SJCRH30 (cell line): ENCODE data around the gene DAAM2. TPM values are rescaled to one million over a fixed set of nuclear protein-coding genes. Genes with fewer than 3 reads are reported as not detected.
A peak's percentile ranks its signal among the peaks of the same experiment; 100 is the strongest.

Experiments
- DNase-seq, 2 experiments: peaks; one replicate each; pipeline ENCODE4 v3.0.0-alpha.2; 2015 to 2020
- H3K27ac ChIP-seq: fragments of 250-450 bp; sonication (Bioruptor Pico); 2 replicates; pipeline ENCODE4 v1.5.1; 2020; ENCODE audit warnings: mild to moderate bottlenecking, moderate library complexity
- H3K27me3 ChIP-seq: fragments of 250-450 bp; sonication (Bioruptor Pico); 2 replicates; pipeline ENCODE4 v1.5.1; 2020; ENCODE audit warnings: mild to moderate bottlenecking, moderate library complexity
- H3K36me3 ChIP-seq: fragments of 250-450 bp; sonication (Bioruptor Pico); 2 replicates; pipeline ENCODE4 v1.5.1; 2020; ENCODE audit warnings: mild to moderate bottlenecking, moderate library complexity
- H3K4me1 ChIP-seq: fragments of 250-450 bp; sonication (Bioruptor Pico); 2 replicates; pipeline ENCODE4 v1.5.1; 2020; ENCODE audit warnings: mild to moderate bottlenecking, moderate library complexity
- H3K4me3 ChIP-seq: fragments of 250-450 bp; sonication (Bioruptor Pico); 2 replicates; pipeline ENCODE4 v1.5.1; 2020; ENCODE audit warnings: mild to moderate bottlenecking, moderate library complexity
- H3K9me3 ChIP-seq: fragments of 250-450 bp; sonication (Bioruptor Pico); replicated peaks from 2 replicates; pipeline ENCODE4 v1.5.1; 2020; ENCODE audit warnings: mild to moderate bottlenecking, moderate library complexity
- total RNA-seq: library from RNA; depleted of rRNA; stranded (reverse); fragments of >200 nt; shearing (Covaris generic); gene quantifications from 2 replicates; pipeline ENCODE4 v1.2.3, GENCODE V29; 2014; rRNA removed

The DAAM2 gene
- 3.5 and 3.6 TPM in 2 replicates for total RNA-seq

DNA sequence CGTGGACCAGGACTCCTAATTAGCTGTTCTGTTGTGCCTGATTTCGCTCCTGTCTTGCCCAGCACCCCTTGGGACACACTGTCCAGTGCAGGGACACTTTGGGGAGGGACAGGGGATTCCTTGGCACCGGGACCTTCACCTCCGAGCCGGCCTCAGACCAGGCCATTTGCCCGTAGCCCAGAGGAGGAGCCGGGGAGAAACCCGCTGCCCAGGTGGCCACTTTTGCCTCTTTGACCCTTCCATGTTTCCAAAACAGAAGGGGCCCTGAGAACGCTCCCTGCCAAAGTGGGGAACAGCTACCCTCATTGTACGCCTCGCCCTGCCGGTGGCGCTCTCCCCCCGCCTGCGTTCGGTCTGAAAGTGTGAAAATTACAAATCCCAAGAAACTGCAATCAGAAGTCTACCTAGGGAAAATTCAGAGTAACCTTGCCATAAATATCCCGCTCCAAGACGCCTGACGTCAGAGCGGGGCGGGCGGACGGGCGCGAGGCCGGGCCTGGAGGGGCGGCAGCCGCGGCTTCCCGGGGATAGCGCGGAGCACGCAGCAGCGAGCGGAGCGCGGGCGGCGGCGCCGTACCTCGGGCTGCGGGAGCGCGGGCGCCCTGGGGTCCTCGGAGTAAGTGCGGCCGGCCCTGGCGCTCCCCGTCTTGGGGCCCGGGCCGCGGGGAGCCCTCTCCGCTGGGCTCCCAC, at the start of gene DAAM2:
DAAM2 (plus strand) TSS at position 527 of the 690 bp plus-strand sequence. CDS start 63,927 bp downstream, outside the sequence.
- H3K4me3 ChIP-seq: peak within 1 kb of the TSS; percentile 56
- H3K4me1 ChIP-seq: no peaks in the 10 kb centered on the region
- no peak within 1 kb of the TSS for H3K27ac ChIP-seq
- H3K27me3 ChIP-seq: peaks cover 8% of the 10 kb centered on the region
- peak; percentile 21 to 34 for DNase-seq
- no peaks in the 10 kb centered on the region for H3K36me3 ChIP-seq
- no peaks in the 10 kb centered on the region for H3K9me3 ChIP-seq

DNA sequence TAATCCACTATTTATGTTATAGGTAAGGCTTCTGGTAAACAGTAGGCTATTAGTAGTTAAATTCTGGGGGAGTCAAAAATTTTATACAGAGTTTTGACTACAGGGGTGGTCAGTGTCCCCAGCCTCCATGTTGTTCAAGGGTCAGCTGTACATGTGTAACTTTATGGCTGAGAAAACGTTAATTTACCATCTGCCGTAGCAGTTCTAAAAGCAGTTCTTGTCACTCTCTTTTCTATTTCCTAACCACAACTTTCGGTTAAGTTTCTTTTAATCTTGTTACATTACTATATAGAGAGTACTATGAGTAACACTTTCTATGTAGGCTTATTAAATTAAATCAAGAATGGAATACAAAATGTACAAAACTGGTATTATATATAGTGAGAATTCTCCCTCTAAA, 45.4 kb upstream of the DAAM2 start:
- Histone ChIP-seq H3K9me3 (no peaks in the 10 kb centered on the region), H3K4me3 (no peak overlapping the region), H3K36me3 (no peaks in the 10 kb centered on the region), H3K27me3 (no peaks in the 10 kb centered on the region; the same call in 1 of the 2 replicates), H3K4me1 (no peaks in the 10 kb centered on the region), H3K27ac (no peak overlapping the region)
- DNase-seq: no peak

DNA sequence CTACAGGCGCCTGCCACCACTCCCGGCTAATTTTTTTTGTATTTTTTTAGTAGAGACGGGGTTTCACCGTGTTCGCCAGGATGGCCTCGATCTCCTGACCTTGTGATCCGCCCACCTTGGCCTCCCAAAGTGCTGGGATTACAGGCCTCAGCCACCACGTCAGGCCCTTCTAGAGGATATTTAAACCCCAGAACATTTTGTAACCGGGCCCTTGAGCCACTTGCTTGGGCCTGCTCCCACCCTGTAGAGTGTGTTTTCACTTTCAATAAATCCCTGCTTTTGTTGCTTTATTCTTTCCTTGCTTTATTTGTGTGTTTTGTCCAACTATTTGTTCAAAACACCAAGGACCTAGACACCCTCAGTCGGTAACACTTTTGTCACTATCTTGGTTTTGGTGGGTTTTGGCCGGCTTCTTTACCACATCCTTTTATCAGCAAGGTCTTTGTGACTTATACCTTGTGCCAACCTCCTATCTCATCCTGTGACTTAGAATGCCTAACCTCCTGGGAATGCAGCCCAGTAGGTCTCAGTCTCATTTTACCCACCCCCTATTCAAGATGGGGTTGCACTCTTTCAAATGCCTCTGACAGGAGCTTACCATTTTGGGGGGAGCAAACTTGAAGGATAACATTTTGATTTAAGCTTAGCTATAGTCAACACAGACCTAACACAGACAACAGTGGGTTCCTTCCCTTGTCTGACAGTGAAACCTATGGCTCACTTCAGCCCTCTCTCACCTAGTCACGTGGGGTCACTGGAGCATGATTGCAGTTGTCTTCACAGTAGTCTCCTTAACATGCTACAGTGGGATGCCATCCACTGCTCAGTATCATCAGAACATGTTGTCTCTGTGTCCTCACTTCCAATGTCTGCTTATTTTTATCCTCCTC, 39.1 kb upstream of the DAAM2 start:
- no peaks in the 10 kb centered on the region; the same call in 1 of the 2 replicates for H3K9me3 ChIP-seq
- no peak overlapping the region for H3K4me3 ChIP-seq
- DNase-seq: no peak
- H3K27ac ChIP-seq: no peak overlapping the region
- H3K36me3 ChIP-seq: no peaks in the 10 kb centered on the region
- no peaks in the 10 kb centered on the region; the same call in none of the 2 replicates for H3K27me3 ChIP-seq
- H3K4me1 ChIP-seq: no peaks in the 10 kb centered on the region

- Histone ChIP-seq H3K9me3 (no peaks in the 10 kb centered on the region; the same call in 1 of the 2 replicates), H3K27me3 (no peaks in the 10 kb centered on the region; the same call in none of the 2 replicates), H3K4me3 (no peak overlapping the region), H3K27ac (no peak overlapping the region), H3K36me3 (no peaks in the 10 kb centered on the region), H3K4me1 (no peaks in the 10 kb centered on the region)
- no peak for DNase-seq
Measured at GRCh38 chr6:39753725-39754045, 38.5 kb upstream of the DAAM2 start.

- no peaks in the 10 kb centered on the region; the same call in none of the 2 replicates for H3K27me3 ChIP-seq
- H3K27ac ChIP-seq: no peak overlapping the region
- H3K4me3 ChIP-seq: no peak overlapping the region
- DNase-seq: no peak
- H3K9me3 ChIP-seq: no peaks in the 10 kb centered on the region; the same call in 1 of the 2 replicates
- no peaks in the 10 kb centered on the region for H3K36me3 ChIP-seq
- H3K4me1 ChIP-seq: no peaks in the 10 kb centered on the region
Measured at GRCh38 chr6:39754514-39755115, 37.6 kb upstream of the DAAM2 start.

GRCh38 chr6:39755231-39755630, 36.9 kb upstream of the DAAM2 start:
- Histone ChIP-seq H3K27me3 (no peaks in the 10 kb centered on the region; the same call in none of the 2 replicates), H3K4me1 (no peaks in the 10 kb centered on the region), H3K27ac (no peak overlapping the region), H3K36me3 (no peaks in the 10 kb centered on the region), H3K9me3 (no peaks in the 10 kb centered on the region; the same call in 1 of the 2 replicates), H3K4me3 (no peak overlapping the region)
- no peak for DNase-seq

DNA sequence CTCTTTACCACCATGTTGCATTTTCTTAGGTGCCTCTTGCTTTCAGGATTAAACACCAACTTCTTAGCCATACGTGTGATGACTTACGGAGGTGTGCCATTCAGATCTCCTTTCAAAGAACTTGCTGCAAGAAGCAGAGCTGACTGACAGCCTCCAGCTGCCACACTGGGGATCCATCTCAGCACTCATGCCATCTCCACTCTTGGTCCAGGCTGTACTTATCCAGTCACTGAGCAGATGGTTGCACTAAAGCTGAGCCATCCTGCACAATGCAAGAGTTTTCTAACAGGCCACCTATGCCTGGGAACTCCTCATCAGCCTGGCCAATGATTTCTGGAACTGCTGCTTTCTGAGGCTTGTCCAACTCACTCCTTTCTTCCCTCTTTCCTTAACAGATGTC, 35.6 kb upstream of the DAAM2 start:
- no peak overlapping the region for H3K27ac ChIP-seq
- DNase-seq: no peak
- H3K36me3 ChIP-seq: no peaks in the 10 kb centered on the region
- H3K4me3 ChIP-seq: no peak overlapping the region
- H3K4me1 ChIP-seq: no peaks in the 10 kb centered on the region
- no peaks in the 10 kb centered on the region; the same call in 1 of the 2 replicates for H3K27me3 ChIP-seq
- H3K9me3 ChIP-seq: no peaks in the 10 kb centered on the region; the same call in 1 of the 2 replicates

GRCh38 chr6:39758905-39759605, 33.1 kb upstream of the DAAM2 start:
- Histone ChIP-seq H3K4me3 (no peak overlapping the region), H3K4me1 (no peaks in the 10 kb centered on the region), H3K36me3 (no peaks in the 10 kb centered on the region), H3K9me3 (no peaks in the 10 kb centered on the region; the same call in 1 of the 2 replicates), H3K27me3 (no peaks in the 10 kb centered on the region; the same call in 1 of the 2 replicates), H3K27ac (no peak overlapping the region)
- no peak for DNase-seq

DNA sequence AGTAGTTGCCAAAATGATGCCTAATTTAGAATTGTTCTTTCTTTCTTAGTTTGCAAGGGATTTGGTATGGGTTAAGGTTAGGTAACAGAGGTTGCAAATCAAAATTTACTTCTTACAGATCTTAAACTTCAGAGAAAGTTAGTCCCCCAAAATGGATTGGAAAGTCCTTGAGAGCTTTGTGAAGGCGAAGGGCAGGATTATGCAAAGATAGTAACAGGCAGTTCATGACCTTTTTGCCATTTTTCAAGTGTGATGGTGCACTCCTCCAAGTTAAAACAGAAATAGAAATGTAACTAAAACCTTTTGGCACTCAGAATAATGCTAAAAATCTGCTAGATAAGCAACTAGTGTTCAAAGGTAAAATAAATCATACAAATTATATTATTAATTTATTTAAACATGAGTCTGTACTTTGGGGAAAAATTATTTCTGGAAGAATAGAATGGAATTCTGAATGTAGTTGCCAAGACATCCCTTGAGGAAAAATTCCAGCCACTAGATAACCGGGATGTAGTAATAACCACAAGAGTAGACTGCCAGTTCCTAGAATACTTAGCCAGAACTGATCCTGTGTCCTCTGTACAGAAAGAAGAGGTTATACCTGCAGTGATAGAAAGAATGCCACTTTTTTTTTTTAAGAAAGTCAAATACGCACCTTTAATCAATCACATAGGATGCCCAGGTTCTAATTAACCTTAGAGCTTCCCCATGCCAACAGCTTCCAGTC, 31.8 kb upstream of the DAAM2 start:
- Histone ChIP-seq H3K4me1 (no peaks in the 10 kb centered on the region), H3K27me3 (no peaks in the 10 kb centered on the region), H3K27ac (no peak overlapping the region), H3K36me3 (no peaks in the 10 kb centered on the region), H3K9me3 (no peaks in the 10 kb centered on the region), H3K4me3 (no peak overlapping the region)
- DNase-seq: no peak

GRCh38 chr6:39765508-39766065, 26.6 kb upstream of the DAAM2 start:
- no peak overlapping the region for H3K27ac ChIP-seq
- H3K4me1 ChIP-seq: peaks cover 4% of the 10 kb centered on the region
- H3K9me3 ChIP-seq: no peaks in the 10 kb centered on the region
- no peaks in the 10 kb centered on the region for H3K36me3 ChIP-seq
- H3K4me3 ChIP-seq: no peak overlapping the region
- no peaks in the 10 kb centered on the region for H3K27me3 ChIP-seq
- no peak for DNase-seq

- Histone ChIP-seq H3K4me3 (no peak overlapping the region), H3K9me3 (no peaks in the 10 kb centered on the region), H3K27ac (no peak overlapping the region), H3K36me3 (no peaks in the 10 kb centered on the region), H3K27me3 (no peaks in the 10 kb centered on the region), H3K4me1 (peaks cover 6% of the 10 kb centered on the region)
- no peak for DNase-seq
Measured at GRCh38 chr6:39769012-39769411, 23.2 kb upstream of the DAAM2 start.

GRCh38 chr6:39770446-39770845, 21.7 kb upstream of the DAAM2 start:
- no peaks in the 10 kb centered on the region for H3K9me3 ChIP-seq
- H3K27me3 ChIP-seq: no peaks in the 10 kb centered on the region
- H3K36me3 ChIP-seq: no peaks in the 10 kb centered on the region
- peak; percentile 73 to 88 for DNase-seq
- H3K4me1 ChIP-seq: peaks cover 6% of the 10 kb centered on the region
- no peak overlapping the region for H3K4me3 ChIP-seq
- H3K27ac ChIP-seq: no peak overlapping the region

DNA sequence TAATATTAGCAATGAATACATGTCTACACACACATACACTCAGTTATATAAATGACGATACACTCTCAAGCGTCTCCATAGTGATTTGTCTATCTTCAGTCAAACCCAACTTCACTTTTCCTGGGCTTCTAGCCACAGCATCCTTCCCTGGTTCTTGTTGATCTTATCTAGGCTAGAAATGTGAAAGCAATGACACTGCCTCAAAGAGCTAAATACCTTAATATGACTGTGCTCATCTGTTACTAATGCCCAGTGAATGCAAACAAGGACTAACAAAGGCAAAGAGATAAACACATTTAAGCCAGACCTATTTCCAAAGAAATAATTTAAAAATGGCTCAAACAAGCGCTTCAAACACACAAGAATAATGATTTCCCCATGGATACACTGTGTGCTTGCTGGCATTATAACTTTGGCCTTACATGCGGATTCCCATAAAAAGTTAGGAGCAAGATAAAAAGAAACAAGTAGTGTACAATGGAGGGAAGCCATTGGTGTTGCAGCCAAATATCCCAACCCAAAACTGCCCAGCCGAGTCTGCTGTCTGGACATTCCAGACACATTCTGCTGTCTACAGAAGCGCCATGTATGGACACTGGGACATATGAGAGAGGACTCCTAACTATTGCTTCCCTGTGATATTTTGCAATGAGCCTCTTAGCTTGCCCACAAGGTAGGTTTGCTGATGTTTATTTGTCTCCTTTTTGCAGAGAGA, 19.5 kb upstream of the DAAM2 start:
- Histone ChIP-seq H3K27me3 (no peaks in the 10 kb centered on the region), H3K4me1 (peaks cover 6% of the 10 kb centered on the region), H3K36me3 (no peaks in the 10 kb centered on the region), H3K27ac (no peak overlapping the region), H3K9me3 (no peaks in the 10 kb centered on the region), H3K4me3 (no peak overlapping the region)
- DNase-seq: no peak
